ENCODE data around the gene TRAF3IP3.
"Not testable (repeated sequence)": the region's sequence is repeated elsewhere in the genome, so short reads cannot be mapped to it uniquely, and the experiment has no call there.

The TRAF3IP3 gene

GRCh38 chr1:209768354-209768774, 12.5 kb downstream of the TRAF3IP3 start:
- peak in 1 of 2 donors; percentile 71 for DNase-seq (ENCODE audit: low read depth in 2 of 2)

GRCh38 chr1:209769171-209769904, 13.5 kb downstream of the TRAF3IP3 start:
- peak; percentile 51 to 66 for DNase-seq (ENCODE audit: low read depth in 2 of 2)

DNA sequence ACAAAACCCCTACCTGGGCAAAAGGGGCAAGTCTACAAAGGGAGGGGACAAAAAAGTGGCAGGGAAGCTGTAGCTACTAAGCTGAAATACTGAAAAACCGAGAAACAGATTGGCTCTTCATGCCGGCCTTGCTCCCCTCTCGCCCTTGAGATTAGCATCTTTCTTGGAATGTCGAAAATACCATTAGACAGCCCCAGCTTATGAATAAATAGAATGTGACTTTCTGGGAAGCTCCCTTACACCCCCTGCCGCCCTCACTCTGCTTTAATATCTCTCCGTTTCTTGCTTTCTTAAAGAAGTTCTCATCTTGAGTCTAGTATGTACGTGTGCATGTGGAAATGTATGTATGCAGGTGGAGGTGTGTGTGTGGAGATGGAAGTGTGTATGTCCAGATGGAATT, 14.1 kb downstream of the TRAF3IP3 start:
- DNase-seq (ENCODE audit: low read depth in 2 of 2) = no peak

- DNase-seq (ENCODE audit: low read depth in 2 of 2) = no peak
Observed at GRCh38 chr1:209770636-209771415, 15.0 kb downstream of the TRAF3IP3 start.

GRCh38 chr1:209772126-209772525, 16.3 kb downstream of the TRAF3IP3 start:
- no peak for DNase-seq (ENCODE audit: low read depth in 2 of 2)

DNA sequence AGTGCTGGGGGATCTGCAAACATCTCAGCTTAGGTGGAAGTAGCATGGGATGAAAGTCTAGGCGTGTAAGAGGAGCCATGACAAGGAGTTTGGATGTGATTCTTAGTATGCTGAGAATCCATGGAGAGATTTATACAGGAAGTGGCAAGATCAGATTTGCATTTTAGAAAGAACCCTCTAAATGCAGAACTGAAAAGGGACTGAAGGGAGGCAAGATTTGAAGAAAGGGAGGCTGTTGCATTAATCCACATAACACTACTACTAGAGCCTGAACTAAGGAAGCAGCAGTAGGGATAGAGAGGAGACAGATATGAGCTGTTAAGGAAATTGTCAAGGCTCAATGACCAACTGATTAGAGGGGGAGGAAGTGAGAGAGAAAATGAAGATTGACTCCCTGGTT, 18.7 kb downstream of the TRAF3IP3 start:
- no peak for DNase-seq (ENCODE audit: low read depth in 2 of 2)

DNA sequence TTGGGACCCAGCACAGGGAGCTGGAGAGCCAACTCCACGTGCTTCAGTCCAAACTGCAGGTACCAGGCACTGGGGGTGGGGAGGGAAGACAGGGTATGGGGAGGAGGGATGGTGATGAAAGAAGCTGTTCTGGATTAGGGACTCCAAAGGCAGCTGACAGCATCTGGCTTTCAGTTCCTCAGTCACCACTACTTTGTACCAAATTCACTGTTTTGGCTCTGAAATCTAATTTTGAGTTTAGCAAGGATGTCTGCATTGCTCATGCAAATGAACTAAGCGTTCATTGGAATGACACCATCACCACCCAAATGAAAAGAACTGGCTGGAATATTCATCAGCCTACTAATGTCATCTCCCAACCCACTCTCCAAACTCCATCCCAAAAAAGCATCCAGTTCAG, 19.8 kb downstream of the TRAF3IP3 start:
- no peak for DNase-seq (ENCODE audit: low read depth in 2 of 2)

DNA sequence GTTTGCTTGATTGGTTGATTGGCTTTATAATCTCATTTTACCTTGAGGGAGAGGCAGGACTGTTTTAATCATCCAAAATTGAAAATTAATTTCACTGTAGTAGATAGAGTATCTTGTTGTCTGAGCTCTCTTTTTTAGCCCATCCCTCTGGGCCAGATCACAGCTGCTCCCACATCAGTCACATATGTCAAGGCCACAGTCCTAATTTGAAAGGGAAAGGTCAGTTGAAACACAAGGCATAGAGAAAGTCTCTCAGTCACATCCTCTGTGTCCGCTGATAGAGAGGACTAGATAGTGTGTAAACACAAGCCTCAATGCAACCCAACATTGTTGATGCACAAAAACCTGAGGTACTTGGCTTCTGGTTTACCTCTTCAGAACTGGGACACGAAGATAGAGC, 21.7 kb downstream of the TRAF3IP3 start:
- DNase-seq (ENCODE audit: low read depth in 2 of 2) = no peak

DNA sequence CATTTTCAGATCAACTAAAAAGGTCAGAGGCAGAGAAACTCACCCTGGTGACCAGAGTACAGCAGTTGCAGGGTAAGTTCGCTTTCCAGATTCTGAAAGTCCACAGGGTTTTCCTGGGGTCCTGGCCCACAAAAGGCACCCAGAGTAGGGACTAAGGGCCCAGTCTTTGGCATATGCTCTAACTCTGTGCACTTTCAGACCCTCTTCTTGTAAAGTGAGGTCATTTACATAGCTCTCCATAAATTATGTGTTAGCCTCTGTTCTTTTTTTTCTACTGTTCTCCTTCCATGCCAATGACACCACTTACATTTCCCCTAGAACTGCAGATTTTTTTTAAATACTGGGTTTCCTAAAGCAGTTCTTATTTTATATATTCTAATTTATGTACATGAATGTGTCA, 22.2 kb downstream of the TRAF3IP3 start:
- no peak for DNase-seq (ENCODE audit: low read depth in 2 of 2)

DNA sequence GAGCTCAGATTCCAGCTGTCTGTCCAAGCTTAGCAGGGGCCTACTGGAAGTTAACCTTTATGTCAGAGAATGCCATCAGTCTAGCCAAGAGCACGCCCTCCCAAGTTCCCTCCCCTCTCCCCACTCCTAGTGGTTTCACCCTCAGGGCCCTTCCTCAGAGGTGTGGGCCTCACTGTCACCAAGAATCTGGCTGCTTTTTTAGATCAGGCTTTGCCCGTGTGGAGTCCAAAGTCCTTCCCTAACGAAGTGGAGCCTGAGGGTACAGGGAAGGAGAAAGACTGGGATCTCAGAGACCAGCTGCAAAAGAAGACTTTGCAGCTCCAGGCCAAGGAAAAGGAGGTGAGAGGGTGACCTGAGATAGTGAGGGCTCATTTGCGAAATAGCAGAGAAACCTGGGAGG, 24.4 kb downstream of the TRAF3IP3 start:
- no peak for DNase-seq (ENCODE audit: low read depth in 2 of 2)

- no peak for DNase-seq (ENCODE audit: low read depth in 2 of 2)
Observed at GRCh38 chr1:209783386-209783785, 27.5 kb downstream of the TRAF3IP3 start.

- peak; percentile 99 to 100 for DNase-seq (ENCODE audit: low read depth in 2 of 2)
Observed at GRCh38 chr1:209784265-209785169, 28.7 kb downstream of the TRAF3IP3 start, which contains the start of gene C1orf74. C1orf74 (minus strand) TSS chr1:209784559; CDS start chr1:209783634, 925 bp downstream.

DNA sequence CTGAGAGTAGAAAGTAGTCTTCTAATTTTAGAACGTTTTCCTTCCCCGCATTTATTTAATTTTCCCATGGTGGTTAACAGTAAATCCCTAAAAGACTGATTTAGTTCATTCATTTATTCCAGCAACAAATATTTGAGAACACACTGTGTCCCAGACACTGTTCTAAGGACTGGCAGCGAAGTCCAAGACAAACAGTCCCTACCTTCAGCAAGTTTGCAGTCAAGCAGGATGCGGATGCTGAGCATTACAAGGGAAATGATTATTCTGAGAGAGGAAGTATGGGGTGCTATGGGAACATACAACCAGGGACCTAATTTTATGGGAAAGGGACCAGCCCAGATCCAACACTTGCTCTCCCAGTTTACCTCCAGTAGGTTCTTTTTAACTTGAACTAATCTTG, 29.7 kb downstream of the TRAF3IP3 start:
- no peak for DNase-seq (ENCODE audit: low read depth in 2 of 2)

- no peak for DNase-seq (ENCODE audit: low read depth in 2 of 2)
Observed at GRCh38 chr1:209786146-209786545, 30.3 kb downstream of the TRAF3IP3 start.

- DNase-seq (ENCODE audit: low read depth in 2 of 2) = no peak
Observed at GRCh38 chr1:209787551-209787950, 31.7 kb downstream of the TRAF3IP3 start.

DNA sequence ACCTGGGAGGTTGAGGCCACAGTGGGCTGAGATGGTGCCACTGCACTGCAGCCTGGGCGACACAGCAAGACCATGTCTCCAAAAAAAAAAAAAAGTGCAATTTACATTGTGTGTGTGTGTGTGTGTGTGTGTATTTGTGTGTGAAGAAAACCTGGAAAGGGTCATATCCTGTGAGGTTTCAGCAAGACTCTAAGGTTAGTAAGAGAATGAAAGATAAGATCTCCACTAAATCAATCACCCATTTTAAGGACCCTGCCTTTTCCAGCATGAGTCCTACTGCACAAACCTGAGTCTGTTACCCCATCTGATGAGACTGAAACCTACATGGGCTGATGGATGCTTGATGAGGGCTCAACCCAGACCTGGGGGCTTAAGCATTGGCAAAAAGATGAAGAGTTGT, 33.4 kb downstream of the TRAF3IP3 start:
- DNase-seq (ENCODE audit: low read depth in 2 of 2) = no peak

DNA sequence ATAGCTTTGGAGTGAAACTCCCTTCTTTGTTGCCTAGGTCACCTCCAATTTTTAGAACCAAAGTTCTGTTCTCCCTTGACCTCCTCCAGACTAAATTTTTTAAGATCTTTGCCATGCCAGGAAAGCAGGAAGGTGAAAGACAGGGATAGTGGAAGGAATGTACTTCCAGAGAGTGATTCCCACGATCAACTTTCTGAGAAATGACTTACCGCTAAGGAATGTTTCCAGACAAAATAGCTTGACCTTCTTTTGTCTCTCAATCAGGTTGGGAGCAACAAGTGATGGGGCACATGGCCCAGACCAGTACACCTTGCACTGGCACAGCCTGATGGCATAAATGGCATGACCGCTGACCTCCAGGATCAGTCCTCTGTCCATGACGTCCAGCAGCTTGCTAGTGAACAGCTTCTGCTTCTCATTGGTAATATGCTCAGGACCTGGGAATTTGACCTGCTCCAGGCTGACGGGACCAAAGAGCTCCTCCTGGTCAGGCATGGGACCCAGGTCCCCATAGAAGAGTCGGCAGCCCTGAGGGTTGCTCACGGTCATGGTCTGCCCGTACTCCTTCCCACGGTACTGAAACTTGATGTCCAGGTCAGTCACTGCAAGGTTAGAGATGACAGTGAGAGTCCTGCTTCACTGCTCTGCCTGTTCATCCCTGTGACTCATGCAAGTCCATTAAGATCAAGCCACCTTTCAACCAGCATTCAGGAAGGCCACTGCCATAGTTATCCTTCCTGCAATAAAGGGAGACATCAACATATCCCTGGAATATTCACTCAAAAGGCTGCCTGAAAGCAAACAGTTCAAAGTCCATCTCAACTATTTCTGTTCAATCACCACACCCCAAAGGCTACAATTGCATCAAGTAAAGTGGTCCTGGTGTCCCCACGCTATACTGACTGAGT, 34.7 kb downstream of the TRAF3IP3 start:
- no peak for DNase-seq (ENCODE audit: low read depth in 2 of 2)

DNA sequence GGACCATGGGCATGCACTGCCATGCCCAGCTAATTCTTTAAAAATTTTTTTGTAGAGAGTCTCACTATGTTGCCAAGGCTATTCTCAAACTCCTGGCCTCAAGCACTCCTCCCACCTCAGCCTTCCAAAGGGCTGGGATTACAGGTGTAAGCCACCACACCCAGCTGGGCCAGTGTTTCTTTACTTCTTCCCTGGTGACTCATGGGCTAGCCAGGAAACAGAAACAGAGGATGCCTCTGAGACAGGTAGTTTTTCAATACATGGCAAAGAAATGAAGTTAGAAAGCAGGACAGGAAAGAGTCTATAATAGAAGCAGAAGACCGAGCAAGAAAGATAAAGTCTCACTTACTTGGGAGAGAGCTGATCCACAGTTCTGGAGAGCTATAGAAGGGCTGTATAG, 36.1 kb downstream of the TRAF3IP3 start:
- DNase-seq (ENCODE audit: low read depth in 2 of 2) = no peak

GRCh38 chr1:209793711-209794110, 37.9 kb downstream of the TRAF3IP3 start:
- DNase-seq (ENCODE audit: low read depth in 2 of 2) = not testable (repeated sequence)

DNA sequence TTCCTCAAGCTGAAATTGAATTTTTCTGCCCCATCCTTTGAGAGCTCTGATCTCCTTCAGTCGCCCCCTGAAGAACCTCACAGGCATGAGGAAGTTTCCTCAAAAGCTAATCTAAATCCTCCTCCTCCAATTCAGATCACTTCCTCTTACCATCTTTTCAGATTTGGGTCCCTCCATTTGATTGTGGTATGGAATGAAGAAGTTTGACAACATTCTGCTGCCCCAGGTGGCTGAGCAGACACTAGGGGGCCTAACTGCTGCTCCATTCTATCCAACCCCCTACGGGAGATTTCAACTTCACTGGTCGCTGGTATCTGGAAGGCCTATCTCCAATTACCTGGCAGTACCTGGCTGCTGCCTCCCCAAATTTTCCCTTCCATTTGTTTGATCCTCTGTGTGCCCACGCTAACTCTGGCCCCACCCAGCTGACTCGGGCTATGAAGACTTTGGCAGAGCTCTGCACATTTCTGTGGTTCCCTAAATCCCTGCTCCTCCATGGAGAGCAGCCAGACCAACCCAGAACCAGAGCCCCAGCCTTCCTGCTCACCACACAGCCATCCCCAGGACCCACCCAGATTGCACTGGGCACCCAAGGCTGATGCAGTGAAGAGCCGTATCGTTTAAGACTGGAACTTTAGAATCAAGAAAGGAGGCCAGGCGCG, 42.3 kb downstream of the TRAF3IP3 start:
- no peak for DNase-seq (ENCODE audit: low read depth in 2 of 2)
